COR-L47 (cell line): ENCODE data around the gene GNA15.
"Not testable (repeated sequence)": the region's sequence is repeated elsewhere in the genome, so short reads cannot be mapped to it uniquely, and the experiment has no call there.

Source experiments
- DNase-seq: peaks from one replicate; lab custom pipeline; 2025; lab: John Stamatoyannopoulos, UW

Gene GNA15

DNA sequence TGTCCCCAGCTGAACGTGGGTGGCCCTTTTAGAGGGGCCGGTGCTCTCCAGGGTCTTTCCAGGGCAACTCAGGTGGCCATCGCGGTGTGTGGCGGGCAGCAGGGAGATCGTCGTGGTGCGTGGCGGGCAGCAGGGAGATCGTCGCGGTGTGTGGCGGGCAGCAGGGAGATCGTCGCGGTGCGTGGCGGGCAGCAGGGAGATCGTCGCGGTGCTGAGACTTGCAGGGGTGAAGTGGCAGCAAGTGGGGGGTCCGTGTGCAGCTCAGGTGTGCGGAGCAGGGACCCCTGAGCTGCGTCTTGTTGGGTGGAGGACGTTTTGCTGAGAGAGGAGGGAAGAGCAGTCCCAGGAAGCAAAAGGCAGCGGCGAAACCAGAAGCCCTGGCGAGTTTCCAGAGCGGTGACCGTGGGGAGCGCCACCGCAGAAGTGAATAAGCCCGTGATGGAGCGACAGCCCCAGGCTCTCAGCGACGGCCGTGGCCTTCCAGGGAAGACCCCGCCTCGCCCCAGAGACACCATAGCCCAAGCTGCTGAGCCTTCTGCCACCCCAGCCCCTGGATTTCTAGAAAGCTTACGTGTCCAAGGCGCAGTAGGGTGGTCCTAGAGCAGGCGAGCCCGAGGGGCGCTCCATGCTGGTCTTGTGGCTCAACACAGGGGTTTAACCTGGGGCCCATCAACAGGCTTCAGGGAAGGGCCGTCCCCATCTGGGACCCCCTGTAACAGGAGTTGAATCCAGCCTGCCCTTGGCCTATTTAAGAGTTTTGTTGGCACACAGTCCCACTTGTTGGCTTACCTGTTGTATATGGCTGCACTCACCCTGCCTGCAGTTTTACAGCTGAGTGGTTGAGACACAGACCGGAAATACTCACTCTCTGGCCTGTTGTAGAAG, 55.3 kb downstream of the GNA15 start:
- no peak for DNase-seq

- DNase-seq = not testable (repeated sequence)
Measured at GRCh38 chr19:3191806-3192104, 55.9 kb downstream of the GNA15 start.

- no peak for DNase-seq
Measured at GRCh38 chr19:3192228-3192635, 56.4 kb downstream of the GNA15 start.

DNA sequence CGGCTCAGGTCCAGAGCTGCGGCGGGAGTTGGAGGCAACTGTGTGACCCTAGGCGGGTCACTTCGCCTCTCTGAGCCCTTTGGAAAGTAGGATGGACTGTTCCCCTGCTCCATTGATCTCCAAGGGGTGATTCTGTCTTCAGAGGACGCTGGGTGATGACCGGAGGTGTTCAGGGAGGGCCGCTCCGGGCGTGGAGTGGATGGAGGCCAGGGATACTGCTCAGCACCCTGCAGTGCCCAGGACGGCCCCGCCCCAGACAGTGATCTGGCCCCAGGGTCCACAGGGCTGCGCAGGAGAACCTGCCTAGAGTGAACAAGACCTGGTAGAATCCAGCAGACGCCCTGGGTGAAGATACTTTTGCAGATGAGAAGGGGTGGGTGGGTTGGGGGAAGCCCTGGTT, 56.9 kb downstream of the GNA15 start:
- no peak for DNase-seq

- no peak for DNase-seq
Measured at GRCh38 chr19:3193256-3194105, 57.6 kb downstream of the GNA15 start.

DNA sequence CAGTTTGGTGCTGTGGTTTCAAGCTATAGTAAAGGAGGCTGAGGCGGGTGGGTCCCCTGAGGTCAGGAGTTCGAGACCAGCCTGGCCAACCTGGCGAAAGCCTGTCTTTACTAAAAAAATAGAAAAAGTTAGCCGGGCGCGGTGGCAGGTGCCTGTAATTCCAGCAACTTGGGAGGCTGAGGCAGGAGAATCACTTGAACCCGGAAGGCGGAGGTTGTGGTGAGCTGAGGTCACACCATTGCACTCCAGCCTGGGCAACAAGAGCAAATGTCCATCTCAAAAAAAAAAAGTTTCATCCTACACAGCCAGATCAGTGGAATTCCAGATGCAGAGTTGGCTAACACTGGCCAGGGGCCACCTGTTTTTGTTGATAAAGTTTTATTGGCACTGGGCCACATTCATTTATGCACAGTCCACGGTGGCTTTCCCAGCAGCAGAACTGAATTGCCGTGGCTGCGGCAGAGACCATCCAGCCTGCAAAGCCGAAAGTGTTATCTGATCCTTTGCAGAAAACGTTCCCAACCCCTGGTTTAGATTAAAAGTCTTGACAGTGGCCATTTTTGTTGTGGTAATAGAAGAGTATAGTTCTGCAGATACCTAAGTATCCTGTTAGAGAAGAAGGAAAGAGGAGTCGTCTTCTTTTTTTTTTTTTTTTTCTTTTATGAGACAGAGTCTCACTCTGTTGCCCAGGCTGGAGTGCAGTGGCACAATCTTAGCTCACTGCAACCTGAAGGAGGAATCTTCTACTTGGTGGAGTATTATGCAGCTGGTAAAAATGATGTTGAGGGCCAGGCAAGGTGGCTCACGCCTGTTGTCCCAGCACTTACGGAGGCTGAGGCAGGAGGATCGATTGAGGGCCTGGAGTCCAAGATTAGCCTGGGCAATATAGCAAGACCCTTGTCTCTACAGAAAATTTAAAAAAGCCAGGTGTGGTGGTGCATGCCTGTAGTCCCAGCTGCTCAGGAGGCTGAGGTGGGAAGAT, 58.6 kb downstream of the GNA15 start:
- DNase-seq = no peak

DNA sequence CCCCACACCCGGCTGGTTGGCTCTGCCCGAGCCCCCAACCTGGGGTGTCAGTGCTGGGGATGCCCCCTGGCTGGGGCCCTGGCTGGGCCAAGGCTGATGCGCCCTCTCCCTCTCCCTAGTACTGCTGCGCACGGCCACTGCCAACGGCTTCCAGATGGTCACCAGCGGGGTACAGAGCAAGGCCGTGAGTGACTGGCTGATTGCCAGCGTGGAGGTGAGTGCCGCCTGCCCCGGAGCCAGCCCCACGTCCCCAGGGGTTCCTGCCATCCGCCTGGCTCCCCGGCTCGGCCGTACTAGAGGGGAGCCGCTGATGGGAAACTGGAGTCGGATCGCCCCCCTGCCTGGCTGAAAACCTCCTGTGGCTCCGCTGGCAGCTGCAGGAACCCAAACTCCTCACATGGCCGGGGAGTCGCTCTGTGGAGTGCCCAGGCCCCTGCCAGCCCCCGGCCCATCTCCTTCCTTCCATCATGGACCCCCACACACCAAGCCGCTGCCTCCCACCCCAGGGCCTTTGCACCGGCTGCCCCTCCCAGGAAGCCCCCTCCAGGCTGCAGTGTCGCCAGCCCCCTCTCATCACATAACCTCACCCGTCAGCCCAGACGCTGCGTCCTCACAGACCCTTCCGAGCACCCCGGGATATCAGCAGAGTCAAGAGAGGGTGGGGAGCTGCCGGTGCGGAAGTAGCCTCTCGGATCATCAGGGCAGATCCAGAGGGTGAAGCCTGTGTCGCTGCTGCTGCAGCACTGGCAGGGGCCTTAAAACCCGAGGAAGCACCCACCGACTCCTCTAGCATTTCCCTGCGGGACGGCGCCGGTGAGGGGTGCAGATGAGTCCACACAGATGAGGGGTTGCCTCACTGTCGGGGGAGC, 60.5 kb downstream of the GNA15 start:
- DNase-seq = no peak

- no peak for DNase-seq
Measured at GRCh38 chr19:3196933-3197205, 61.0 kb downstream of the GNA15 start.

- DNase-seq = no peak
Measured at GRCh38 chr19:3198901-3199700, 63.3 kb downstream of the GNA15 start.

GRCh38 chr19:3201072-3201700, 65.4 kb downstream of the GNA15 start:
- no peak for DNase-seq

GRCh38 chr19:3201911-3202310, 66.1 kb downstream of the GNA15 start:
- DNase-seq = no peak

DNA sequence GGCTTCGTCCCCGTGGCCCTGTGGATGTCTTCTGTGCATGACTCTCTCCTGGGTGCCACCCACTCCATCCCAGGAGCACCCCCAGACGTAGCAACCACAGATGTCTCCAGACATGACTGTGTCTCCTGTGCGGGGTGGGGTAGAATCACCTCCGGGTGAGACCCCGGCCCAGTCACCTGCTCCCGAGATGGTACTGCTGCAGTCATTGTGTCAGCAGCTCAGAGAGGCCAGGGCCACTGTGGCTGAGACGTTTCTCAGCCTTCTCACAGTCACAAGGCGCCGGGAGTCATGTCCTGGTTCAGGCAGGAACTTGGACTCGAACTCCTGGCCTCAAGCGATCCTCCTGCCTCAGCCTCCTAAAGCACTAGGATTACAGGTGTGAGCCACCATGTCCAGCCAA, 66.5 kb downstream of the GNA15 start:
- no peak for DNase-seq

DNA sequence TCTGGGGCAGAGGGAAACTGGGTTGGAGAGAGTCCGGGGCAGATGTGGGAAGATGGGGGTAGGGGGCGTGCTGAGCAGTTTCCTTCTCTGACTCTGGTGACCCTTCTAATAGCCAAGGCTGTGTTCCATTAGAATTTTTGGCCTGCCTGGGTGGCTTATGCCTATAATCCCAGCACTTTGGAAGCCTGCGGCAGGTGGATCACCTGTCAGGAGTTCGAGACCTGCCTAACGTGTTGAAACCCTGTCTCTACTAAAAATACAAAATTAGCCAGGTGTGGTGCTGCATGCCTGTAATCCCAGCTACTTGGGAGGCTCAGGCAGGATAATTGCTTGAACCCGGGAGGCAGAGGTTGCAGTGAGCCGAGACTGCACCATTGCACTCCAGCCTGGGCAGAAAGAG, 67.1 kb downstream of the GNA15 start:
- DNase-seq = not testable (repeated sequence)

GRCh38 chr19:3203805-3204645, 68.2 kb downstream of the GNA15 start:
- no peak for DNase-seq

GRCh38 chr19:3204646-3205275, 68.9 kb downstream of the GNA15 start:
- no peak for DNase-seq

GRCh38 chr19:3206216-3206953, 70.6 kb downstream of the GNA15 start:
- no peak for DNase-seq

GRCh38 chr19:3207461-3208242, 71.8 kb downstream of the GNA15 start:
- no peak for DNase-seq
